Suprapubic skin (tissue), 3 donors: ENCODE data around the gene SLK.

Experiments
- CTCF ChIP-seq, 2 donors: fragments of 200-600 bp in 1 of 2; fragments of 450-650 bp in 1 of 2; sonication (generic) in 1 of 2; IDR thresholded peaks; one replicate each; pipeline ENCODE4 v1.5.1; 2016 to 2019; ENCODE audit warnings: antibody characterized with exemption in 2 of 2, mild to moderate bottlenecking in 1 of 2, moderate library complexity in 1 of 2
- POLR2A ChIP-seq, 2 donors: fragments of 450-650 bp; IDR thresholded peaks; one replicate each; pipeline ENCODE4 v1.6.1; 2017; ENCODE audit warnings: antibody characterized with exemption in 2 of 2, mild to moderate bottlenecking in 2 of 2, moderate library complexity in 2 of 2

GRCh38 chr10:103922659-103923058 lies 44.3 kb upstream of the SLK start:
- TF ChIP-seq CTCF (IDR thresholded peaks at IDR 0.05) (no peak), POLR2A (IDR thresholded peaks at IDR 0.05) (no peak)
